GM12874 (cell line): ENCODE results near the gene VAPB.

ENCODE experiments used
- CTCF ChIP-seq: IDR thresholded peaks from 2 replicates; pipeline ENCODE4 v1.5.1; 2011; ENCODE audit warnings: low read depth, mild to moderate bottlenecking, control low read depth, low read length, moderate library complexity; ENCODE audit not compliant: insufficient read depth

Gene VAPB

GRCh38 chr20:58402305-58402704 lies 13.3 kb downstream of the VAPB start:
- TF ChIP-seq CTCF, result no peak

GRCh38 chr20:58402827-58403226 lies 13.8 kb downstream of the VAPB start:
- TF ChIP-seq CTCF, result no peak

GRCh38 chr20:58403272-58403671 lies 14.2 kb downstream of the VAPB start:
- no peak for TF ChIP-seq CTCF

- no peak for TF ChIP-seq CTCF
Observed at GRCh38 chr20:58405504-58406291, 16.7 kb downstream of the VAPB start.

GRCh38 chr20:58406422-58407001 lies 17.5 kb downstream of the VAPB start:
- no peak for TF ChIP-seq CTCF

- TF ChIP-seq CTCF, result no peak
Observed at GRCh38 chr20:58407201-58407873, 18.3 kb downstream of the VAPB start.

GRCh38 chr20:58407966-58408557 lies 19.0 kb downstream of the VAPB start:
- TF ChIP-seq CTCF, result no peak
